Prostate gland (tissue), 2 donors: ENCODE results near the gene MTM1.

ENCODE experiments used
- POLR2A ChIP-seq: fragments of 450-650 bp; IDR thresholded peaks from one replicate; pipeline ENCODE4 v1.6.1; 2016; ENCODE audit warnings: antibody characterized with exemption, mild to moderate bottlenecking
- POLR2AphosphoS5 ChIP-seq: sonication (generic); formaldehyde crosslinking; IDR thresholded peaks from one replicate; pipeline ENCODE4 v1.6.1; 2017; ENCODE audit warnings: antibody characterized with exemption
- TF ChIP-seq, protein P1 (sequence below), 4 experiments: fragments of 200-600 bp in 2 of 4; fragments of 450-650 bp in 2 of 4; sonication (generic) in 2 of 4; IDR thresholded peaks; 1 replicate in 3 of 4; 2 replicates in 1 of 4; pipeline ENCODE4 v1.5.1; 2016 to 2019; ENCODE audit warnings: antibody characterized with exemption in 4 of 4, mild to moderate bottlenecking in 2 of 4, moderate library complexity in 2 of 4

DNA sequence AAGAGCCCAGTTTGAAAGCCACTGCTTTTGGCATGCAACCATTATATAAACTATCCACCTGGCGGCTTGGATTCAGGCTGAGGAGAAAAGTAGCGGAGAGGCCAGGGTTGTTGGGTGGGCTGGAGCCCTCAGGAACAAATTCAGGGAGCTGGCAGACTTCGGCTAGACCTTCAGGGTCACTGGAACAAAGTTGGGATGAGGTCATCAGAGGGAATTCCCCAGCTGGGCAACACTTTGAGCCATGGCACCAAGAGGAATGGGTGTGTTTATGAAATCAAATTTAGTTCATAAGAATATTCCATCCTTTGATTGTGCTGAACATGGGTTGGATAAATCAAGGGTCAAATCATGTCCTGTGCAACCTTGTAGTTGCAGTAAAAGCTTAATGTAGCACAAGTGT is 146.8 kb downstream of the MTM1 start:
- TF ChIP-seq POLR2AphosphoS5 (no peak), POLR2A (no peak)
- TF ChIP-seq, protein P1, sequence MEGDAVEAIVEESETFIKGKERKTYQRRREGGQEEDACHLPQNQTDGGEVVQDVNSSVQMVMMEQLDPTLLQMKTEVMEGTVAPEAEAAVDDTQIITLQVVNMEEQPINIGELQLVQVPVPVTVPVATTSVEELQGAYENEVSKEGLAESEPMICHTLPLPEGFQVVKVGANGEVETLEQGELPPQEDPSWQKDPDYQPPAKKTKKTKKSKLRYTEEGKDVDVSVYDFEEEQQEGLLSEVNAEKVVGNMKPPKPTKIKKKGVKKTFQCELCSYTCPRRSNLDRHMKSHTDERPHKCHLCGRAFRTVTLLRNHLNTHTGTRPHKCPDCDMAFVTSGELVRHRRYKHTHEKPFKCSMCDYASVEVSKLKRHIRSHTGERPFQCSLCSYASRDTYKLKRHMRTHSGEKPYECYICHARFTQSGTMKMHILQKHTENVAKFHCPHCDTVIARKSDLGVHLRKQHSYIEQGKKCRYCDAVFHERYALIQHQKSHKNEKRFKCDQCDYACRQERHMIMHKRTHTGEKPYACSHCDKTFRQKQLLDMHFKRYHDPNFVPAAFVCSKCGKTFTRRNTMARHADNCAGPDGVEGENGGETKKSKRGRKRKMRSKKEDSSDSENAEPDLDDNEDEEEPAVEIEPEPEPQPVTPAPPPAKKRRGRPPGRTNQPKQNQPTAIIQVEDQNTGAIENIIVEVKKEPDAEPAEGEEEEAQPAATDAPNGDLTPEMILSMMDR (IDR thresholded peaks at IDR 0.05): no peak
